GM12864 (cell line): ENCODE results near the gene MPP2.

Source experiments
- DNase-seq: peaks from one replicate; pipeline ENCODE4 v3.0.0-alpha.2; 2011; ENCODE audit warnings: low read depth
- H3K4me3 ChIP-seq: 2 replicates; pipeline ENCODE4 v1.5.1; 2011; ENCODE audit warnings: mild to moderate bottlenecking, low read depth, low read length, control low read depth
- TF ChIP-seq, protein P1 (sequence below): IDR thresholded peaks from 2 replicates; pipeline ENCODE4 v1.5.1; 2011; ENCODE audit warnings: low read depth, mild to moderate bottlenecking, moderate library complexity, low read length, control low read depth, inconsistent platforms; ENCODE audit errors: missing control alignments

The MPP2 gene

DNA sequence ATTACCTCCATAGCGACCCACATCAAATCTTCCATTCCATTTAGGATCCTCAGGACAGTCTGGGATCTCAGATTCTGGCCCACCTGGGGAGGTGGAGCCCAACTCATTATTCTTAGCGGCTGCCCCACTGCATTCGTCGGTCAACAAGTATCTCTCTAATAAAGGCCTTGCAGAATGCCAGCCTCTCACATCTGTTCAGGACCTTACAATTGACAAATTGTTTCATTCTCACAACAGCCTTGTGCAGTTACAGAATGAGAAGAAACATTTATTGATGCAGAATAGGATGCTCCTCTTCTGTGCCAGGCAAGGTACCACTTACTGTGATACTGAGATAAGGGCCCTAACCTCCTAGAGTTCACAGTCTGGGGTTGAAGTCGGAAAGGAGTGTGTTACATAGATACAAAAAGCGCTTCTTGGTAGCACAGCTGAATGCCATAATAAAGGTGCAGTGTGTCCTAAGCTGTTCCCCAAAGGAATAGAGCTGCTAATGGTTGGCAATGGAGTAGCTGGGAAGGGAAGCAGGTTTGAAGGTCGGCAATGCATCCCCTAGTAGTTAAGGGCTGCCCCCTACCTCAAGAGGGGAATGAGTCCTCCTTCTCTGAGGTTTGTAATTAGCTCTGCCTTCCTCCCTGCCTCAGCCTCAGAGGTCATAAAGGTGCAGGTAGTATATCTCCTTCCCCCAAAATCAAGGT lies 2.3 kb upstream of the MPP2 start:
- H3K4me3 ChIP-seq = no peak overlapping the region
- no peak for DNase-seq
- TF ChIP-seq, protein P1, sequence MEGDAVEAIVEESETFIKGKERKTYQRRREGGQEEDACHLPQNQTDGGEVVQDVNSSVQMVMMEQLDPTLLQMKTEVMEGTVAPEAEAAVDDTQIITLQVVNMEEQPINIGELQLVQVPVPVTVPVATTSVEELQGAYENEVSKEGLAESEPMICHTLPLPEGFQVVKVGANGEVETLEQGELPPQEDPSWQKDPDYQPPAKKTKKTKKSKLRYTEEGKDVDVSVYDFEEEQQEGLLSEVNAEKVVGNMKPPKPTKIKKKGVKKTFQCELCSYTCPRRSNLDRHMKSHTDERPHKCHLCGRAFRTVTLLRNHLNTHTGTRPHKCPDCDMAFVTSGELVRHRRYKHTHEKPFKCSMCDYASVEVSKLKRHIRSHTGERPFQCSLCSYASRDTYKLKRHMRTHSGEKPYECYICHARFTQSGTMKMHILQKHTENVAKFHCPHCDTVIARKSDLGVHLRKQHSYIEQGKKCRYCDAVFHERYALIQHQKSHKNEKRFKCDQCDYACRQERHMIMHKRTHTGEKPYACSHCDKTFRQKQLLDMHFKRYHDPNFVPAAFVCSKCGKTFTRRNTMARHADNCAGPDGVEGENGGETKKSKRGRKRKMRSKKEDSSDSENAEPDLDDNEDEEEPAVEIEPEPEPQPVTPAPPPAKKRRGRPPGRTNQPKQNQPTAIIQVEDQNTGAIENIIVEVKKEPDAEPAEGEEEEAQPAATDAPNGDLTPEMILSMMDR = no peak

DNA sequence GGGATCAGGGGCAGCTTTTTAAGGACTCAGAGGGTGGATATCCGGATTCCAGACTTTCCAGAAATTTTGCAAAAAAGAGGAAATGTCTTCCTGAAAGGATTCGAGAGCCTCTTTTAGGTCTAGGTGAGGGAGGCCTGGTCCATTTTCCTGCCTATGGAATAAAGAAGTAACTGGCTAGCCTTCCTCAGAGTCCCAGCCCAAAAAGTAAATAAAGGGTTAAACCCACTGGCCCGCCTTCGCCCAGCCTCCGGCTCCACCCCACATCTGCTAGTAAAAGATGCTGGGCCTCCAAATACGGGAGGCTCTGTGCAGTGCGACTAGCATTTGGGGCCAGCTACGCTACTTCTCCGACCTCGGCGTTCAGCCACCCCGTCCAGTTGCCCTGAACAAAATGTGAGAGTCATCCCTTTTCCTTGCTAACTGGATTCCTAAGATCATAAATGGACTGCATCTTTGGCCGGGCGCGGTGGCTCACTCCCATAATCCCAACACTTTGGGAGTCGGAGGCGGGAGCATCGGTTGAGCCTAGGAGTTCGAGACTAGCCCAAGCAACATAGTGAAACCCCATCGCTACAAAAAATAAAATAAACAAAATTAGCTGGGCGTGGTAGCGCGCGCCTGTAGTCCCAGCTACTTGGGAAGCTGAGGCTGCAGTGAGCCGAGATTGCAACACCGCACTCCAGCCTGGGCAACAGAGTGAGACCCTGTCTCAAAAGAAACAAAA lies 824 bp upstream of the MPP2 start:
- DNase-seq = no peak
- TF ChIP-seq, protein P1 = no peak
- no peak overlapping the region for H3K4me3 ChIP-seq

DNA sequence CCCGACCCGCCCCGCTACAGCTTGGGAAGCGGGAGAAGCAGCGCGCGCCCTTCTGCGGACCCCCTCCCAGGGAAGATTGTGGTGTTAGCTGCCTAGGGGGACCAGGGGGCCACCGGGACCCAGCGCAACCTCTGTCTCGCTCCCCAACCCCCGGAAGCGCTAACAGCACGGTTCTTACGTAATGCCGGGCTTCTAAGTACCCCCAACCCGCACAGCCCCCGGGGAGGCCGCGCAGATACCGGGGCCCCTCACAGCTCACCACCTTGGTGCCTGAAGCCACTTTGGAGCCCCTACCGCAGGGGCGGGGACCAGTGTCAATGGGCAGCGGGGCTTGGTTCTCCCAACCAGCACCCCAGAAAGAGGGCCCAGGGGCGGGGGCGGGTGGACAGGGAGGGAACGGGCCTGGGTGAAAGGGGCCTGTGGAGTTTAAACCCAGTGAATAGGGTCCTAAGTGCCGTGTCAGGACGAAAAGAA lies 348 bp downstream of the MPP2 start:
- TF ChIP-seq, protein P1 = no peak
- H3K4me3 ChIP-seq = no peak overlapping the region
- DNase-seq = no peak

DNA sequence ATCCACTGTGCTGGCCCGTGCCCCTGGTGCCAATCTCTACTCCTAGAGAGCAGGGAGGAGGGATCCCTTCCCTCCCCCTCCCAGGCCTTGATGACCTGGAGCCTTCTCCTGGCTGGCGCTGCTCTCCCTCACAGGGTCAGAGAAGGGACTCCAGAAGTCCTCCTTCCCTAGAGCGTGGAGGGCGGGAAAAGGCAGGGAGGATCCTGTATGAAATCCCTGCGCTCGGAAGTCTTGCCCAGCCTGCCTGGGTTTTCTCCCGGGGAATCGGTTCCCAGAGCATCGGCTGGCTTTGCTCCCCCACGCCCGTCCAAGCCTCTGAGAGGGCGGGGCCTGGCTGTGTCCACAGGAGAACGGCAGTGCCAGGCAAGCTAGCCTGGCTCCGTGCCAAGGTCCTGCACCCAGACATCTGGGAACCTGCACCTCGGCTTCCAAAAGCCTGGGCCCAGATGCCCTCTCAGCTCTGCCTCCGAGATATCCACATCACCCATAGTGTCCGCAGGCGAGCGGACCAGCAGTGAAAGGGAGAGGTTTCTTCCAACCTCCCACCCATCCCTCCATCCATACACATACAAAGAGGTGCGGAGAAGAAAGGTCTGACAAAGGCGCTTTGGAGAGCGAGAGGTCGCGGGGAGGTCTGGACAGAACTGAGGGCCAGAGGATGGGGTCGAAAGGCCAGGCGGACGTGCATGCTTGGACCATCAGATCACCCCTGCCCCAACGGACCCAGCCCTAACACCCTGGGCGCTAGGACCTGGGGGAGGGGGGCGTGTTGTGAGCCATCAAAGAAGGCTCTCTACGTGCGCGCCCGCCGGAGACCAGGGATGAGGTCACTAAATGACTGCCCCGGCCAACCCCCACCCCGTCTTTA lies 1.1 kb downstream of the MPP2 start:
- no peak for DNase-seq

DNA sequence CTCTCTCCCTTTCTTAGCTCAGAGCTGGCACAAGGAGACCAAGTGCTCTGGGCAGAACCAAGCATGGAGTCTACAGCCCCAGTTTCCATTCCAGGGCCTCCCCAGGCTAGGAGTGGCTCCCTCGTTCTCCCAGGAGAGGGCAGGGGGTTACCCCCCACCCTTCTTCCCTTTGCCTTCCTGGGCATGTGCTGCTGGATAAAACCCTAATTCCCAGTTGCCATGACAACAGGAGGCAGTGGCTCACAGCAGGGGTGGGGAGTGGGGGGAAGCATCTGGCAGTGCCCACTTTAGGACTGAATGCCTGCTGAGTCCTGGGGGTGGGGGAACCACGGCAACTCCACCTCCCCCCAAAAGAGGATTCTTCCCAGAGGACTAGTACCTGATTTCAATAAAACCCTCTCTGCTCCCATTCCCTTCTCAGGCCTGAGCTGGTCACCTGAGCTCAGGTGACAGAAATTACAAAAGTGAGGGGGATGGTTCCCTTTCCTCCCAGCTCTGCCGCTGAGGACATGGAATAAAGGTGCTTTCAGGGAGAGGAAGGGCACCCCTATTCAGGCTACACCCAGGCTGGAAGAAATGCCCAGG lies 1.8 kb downstream of the MPP2 start:
- no peak for DNase-seq
- no peak overlapping the region for H3K4me3 ChIP-seq
- TF ChIP-seq, protein P1 = no peak

More for the DNA sequence above, 1.1 kb downstream of the MPP2 start:
- TF ChIP-seq, protein P1 = no peak
- no peak overlapping the region for H3K4me3 ChIP-seq

DNA sequence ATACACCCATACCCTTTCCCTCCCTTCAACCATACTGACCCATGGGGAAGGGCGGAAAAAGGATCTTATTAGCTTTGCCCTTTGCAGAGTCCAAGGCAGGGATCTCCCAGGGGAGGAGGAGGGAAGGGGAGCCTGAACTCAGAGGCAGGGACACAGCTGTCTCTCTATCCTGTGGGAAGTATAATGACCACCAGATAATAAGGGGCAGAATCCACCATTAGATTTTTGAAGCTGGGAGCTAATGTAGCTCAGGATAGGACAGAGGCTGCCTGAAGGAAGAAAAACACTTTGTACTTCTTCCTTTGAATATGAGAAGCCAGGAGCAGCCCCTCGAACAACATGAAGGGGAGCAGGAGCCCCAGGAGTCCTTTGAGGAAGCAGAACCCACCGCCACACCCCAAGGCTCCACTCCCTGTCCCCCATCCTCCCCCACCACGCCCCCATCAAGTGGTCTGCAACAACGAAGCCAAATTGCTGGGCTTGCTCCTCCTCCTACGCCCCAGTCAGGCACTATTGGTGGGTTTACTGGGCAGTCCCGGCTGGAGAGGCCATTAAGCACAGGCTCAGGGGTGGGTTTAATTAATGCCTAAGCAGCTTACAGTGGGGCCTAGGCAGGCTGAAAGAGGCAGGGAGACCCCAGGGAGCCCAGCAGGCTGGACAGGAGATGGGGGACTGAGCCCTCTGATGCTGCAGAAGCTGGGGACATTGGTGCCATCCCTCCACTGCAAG lies 5.3 kb downstream of the MPP2 start:
- H3K4me3 ChIP-seq = no peak overlapping the region
- TF ChIP-seq, protein P1 = no peak
- DNase-seq = no peak
